ENCODE measurements around the gene MEIOSIN. TPM values are rescaled to one million over a fixed set of nuclear protein-coding genes. Genes with fewer than 3 reads are reported as not detected.

MEIOSIN gene
- total and polyA plus RNA-seq, 9 of the 15 experiments (the other 6 are each of a cell fraction or from before 2014, with no cell fraction given): 0.06 to 2.0 (median 0.76) TPM

DNA sequence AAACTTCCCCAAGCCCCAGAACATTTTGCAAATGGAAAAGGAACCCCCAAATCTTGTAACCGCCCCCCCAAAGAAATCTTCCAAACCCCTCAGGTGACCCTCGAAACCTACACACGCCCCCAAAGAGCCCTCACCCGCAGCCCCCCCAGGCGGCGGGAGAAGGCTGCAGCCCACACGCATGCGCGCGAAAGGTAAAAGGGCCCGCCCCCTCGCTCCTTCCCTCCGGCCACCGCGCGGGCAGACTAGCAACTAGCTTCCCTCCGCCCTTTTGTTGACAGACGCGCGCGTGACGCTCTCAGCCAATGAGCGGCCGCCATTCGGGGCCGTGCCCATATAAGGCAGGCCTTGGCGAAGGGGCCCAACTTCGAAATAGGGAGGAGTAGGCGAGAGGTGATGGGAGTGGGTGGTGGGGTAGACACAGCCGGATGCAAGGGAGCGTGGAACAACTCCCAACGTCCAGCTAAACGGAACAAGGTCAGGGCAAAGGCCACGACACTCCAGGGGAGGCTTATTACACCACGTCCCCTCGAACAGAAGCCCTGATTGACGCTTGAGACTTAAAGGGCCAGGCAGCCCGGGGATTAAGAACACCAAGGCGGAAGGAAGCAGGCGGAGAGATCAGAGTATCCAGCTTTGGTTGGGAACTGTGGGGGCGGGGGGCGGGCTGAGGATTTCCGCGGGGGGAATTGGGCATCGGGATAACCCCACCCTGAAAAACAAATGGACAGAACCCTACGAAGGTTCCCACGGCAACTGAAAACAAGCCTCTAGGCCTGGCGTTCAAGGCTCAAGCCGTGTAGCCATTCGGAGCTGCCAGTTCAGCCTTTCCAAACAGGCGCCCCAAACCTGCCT lies 15.9 kb upstream of the MEIOSIN start (continued):
- TF ChIP-seq ETV5 (CRISPR knock-in tag; IDR thresholded peaks at IDR 0.05; ENCODE audit: low read depth) (peak; percentile 77), MBD2 (IDR thresholded peaks at IDR 0.05; ENCODE audit: borderline replicate concordance, low read depth) (peak; percentile 84), PYGO2 (tag; IDR thresholded peaks at IDR 0.05) (no peak), ATF7 (IDR thresholded peaks at IDR 0.05) (peak; percentile 90), TSC22D4 (tag; IDR thresholded peaks at IDR 0.05) (no peak), ZNF134 (CRISPR knock-in tag; conservative IDR thresholded peaks at IDR 0.05) (no peak), CREM (IDR thresholded peaks at IDR 0.05; ENCODE audit: low read depth) (peak; percentile 94), SETDB1 (IDR thresholded peaks at IDR 0.05; ENCODE audit: low read length) (no peak), CHD2 (IDR thresholded peaks at IDR 0.05; ENCODE audit: low read depth, low read length) (peak; percentile 71), IRF2 (CRISPR knock-in tag; IDR thresholded peaks at IDR 0.05) (no peak), POLR2AphosphoS2 (IDR thresholded peaks at IDR 0.05; ENCODE audit: low read length) (peak; percentile 95), JUNB (CRISPR knock-in tag; conservative IDR thresholded peaks at IDR 0.05) (no peak), ATF3 (IDR thresholded peaks at IDR 0.05) (peak; percentile 44; the same call in 1 of the 2 replicates), ATF3 (CRISPR knock-in tag; conservative IDR thresholded peaks at IDR 0.05) (no peak), KDM4B (IDR thresholded peaks at IDR 0.05; ENCODE audit: borderline replicate concordance in 2 of 2, low read depth in 1 of 2) (peak in 1 of 2 experiments; percentile 89; a peak in 2 of 4 replicates), RFX1 (IDR thresholded peaks at IDR 0.05) (peak; percentile 81), KDM5B (IDR thresholded peaks at IDR 0.05; ENCODE audit: insufficient replicate concordance, low read depth, low read length) (peak; percentile 20), PHF20 (IDR thresholded peaks at IDR 0.05; ENCODE audit: partially characterized antibody) (no peak), TCF3 (CRISPR knock-in tag; IDR thresholded peaks at IDR 0.05) (peak; percentile 45; the same call in 1 of the 2 replicates), TCF7L2 (IDR thresholded peaks at IDR 0.05; ENCODE audit: low read depth, low read length) (no peak; the same call in 1 of the 2 replicates), TRIM24 (IDR thresholded peaks at IDR 0.05) (peak in 1 of 2 experiments; percentile 40; a peak in 1 of 4 replicates), ETV6 (IDR thresholded peaks at IDR 0.05; ENCODE audit: borderline replicate concordance in 1 of 2, low read depth in 2 of 2, low read length in 1 of 2) (0 out of 4 replicates have a peak, but pooled peaks of 1 of the 2 experiments have one; percentile 43), ETV6 (CRISPR knock-in tag; IDR thresholded peaks at IDR 0.05; ENCODE audit: borderline replicate concordance) (no peak)
- TF ChIP-seq, protein P1, sequence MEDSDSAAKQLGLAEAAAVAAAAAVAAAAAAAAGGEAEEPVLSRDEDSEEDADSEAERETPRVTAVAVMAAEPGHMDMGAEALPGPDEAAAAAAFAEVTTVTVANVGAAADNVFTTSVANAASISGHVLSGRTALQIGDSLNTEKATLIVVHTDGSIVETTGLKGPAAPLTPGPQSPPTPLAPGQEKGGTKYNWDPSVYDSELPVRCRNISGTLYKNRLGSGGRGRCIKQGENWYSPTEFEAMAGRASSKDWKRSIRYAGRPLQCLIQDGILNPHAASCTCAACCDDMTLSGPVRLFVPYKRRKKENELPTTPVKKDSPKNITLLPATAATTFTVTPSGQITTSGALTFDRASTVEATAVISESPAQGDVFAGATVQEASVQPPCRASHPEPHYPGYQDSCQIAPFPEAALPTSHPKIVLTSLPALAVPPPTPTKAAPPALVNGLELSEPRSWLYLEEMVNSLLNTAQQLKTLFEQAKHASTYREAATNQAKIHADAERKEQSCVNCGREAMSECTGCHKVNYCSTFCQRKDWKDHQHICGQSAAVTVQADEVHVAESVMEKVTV (CRISPR knock-in tag; IDR thresholded peaks at IDR 0.05): no peak
- TF ChIP-seq, protein P2, sequence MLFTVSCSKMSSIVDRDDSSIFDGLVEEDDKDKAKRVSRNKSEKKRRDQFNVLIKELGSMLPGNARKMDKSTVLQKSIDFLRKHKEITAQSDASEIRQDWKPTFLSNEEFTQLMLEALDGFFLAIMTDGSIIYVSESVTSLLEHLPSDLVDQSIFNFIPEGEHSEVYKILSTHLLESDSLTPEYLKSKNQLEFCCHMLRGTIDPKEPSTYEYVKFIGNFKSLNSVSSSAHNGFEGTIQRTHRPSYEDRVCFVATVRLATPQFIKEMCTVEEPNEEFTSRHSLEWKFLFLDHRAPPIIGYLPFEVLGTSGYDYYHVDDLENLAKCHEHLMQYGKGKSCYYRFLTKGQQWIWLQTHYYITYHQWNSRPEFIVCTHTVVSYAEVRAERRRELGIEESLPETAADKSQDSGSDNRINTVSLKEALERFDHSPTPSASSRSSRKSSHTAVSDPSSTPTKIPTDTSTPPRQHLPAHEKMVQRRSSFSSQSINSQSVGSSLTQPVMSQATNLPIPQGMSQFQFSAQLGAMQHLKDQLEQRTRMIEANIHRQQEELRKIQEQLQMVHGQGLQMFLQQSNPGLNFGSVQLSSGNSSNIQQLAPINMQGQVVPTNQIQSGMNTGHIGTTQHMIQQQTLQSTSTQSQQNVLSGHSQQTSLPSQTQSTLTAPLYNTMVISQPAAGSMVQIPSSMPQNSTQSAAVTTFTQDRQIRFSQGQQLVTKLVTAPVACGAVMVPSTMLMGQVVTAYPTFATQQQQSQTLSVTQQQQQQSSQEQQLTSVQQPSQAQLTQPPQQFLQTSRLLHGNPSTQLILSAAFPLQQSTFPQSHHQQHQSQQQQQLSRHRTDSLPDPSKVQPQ (CRISPR knock-in tag; IDR thresholded peaks at IDR 0.05; ENCODE audit: borderline replicate concordance): no peak
